Naive B cell (primary cell): ENCODE results near the gene ASB15. TPM values are rescaled to one million over a fixed set of nuclear protein-coding genes. Genes with fewer than 3 reads are reported as not detected.

Experiments
- ATAC-seq, 2 donors: fragments of 150-1000 bp; cut with Tn5 transposase; 2 replicates each; pipeline ENCODE4 v1.10.0; 2021; ENCODE audit warnings: low read depth in 2 of 2, mild to moderate bottlenecking in 2 of 2, moderate library complexity in 2 of 2
- DNase-seq: peaks from one replicate; pipeline ENCODE4 v3.0.0; 2022
- H3K27ac Mint-ChIP-seq, 6 donors: one replicate each; pipeline ENCODE4 v1.8.0; 2020 to 2022; ENCODE audit warnings: mild to moderate bottlenecking in 6 of 6, mixed read lengths in 6 of 6, moderate library complexity in 5 of 6, inconsistent platforms in 2 of 6
- H3K27me3 Mint-ChIP-seq, 3 donors: one replicate each; pipeline ENCODE4 v1.8.0; 2021 to 2022; ENCODE audit warnings: mixed read lengths in 3 of 3, mild to moderate bottlenecking in 1 of 3
- H3K36me3 Mint-ChIP-seq, 2 donors: one replicate each; pipeline ENCODE4 v1.8.0; 2020 to 2022; ENCODE audit warnings: mixed read lengths in 2 of 2, inconsistent platforms in 1 of 2, mild to moderate bottlenecking in 1 of 2
- H3K4me1 Mint-ChIP-seq, 3 donors: one replicate each; pipeline ENCODE4 v1.8.0; 2020 to 2022; ENCODE audit warnings: mixed read lengths in 3 of 3, inconsistent platforms in 1 of 3, mild to moderate bottlenecking in 1 of 3, moderate library complexity in 1 of 3
- H3K4me3 Mint-ChIP-seq, 8 donors: one replicate each; pipeline ENCODE4 v1.8.0; 2020 to 2022; ENCODE audit warnings: mild to moderate bottlenecking in 8 of 8, mixed read lengths in 8 of 8, moderate library complexity in 8 of 8, inconsistent platforms in 2 of 8
- H3K9me3 Mint-ChIP-seq, 7 donors: one replicate each; pipeline ENCODE4 v1.8.0; 2020 to 2022; ENCODE audit warnings: mixed read lengths in 7 of 7, mild to moderate bottlenecking in 5 of 7, inconsistent platforms in 2 of 7, moderate library complexity in 1 of 7
- polyA plus RNA-seq, 6 donors: library from polyadenylated mRNA; unstranded; fragments of 300-500 nt; fragmentation: Illumina TruSeq; gene quantifications; one replicate each; pipeline ENCODE4 v1.2.3, GENCODE V29; 2021; ENCODE audit warnings: low read depth in 6 of 6

Gene ASB15
- polyA plus RNA-seq, 6 donors from 2014 or later: 0.20 to 0.46 (median 0.30) TPM; not detected in 2

DNA sequence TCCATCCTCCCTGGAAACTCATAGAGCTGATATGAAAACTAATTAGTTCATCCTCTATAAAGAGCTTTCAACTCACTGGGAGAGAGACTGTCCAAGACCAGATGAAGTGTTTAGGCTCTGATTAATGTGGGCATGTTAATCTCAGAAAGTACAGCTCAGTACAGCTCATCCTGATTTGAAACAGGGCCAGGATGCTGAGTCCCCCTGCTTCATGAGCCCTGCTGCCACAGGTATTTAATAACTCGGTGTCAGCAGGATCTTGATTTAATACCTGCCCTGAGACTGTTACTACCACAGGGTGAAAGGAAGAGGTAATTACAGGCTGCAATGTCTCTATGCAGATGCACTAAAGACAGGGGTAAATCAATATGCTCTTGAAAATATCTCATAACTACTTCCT lies 64.9 kb downstream of the ASB15 start:
- no peak for DNase-seq
- Mint-ChIP-seq H3K27ac (no peak overlapping the region), H3K36me3 (no peaks in the 10 kb centered on the region), H3K4me3 (no peak overlapping the region), H3K4me1 (no peaks in the 10 kb centered on the region), H3K27me3 (peaks cover 9 to 33% (median 27%) of the 10 kb centered on the region in 3 donors), H3K9me3 (no peaks in the 10 kb centered on the region)
- ATAC-seq: no peak

DNA sequence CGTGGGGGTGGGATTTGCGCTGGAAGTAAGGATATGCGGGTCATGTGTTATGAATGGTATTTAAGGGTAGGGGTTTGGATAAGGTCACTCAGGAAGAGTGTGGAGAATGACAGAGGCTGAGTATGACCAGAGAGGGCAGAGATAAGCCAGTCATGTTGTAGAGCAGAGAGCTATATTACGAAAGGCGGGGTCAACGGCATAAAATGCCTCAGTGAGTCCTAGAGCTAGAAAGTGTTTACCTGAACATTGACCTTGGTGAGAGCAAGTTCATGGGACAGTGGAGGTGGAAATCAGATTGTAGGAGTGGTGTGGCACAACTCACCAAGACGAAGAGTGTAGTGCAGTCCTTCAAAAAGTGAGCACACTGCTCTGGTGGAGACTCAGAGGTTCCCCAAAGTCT lies 67.9 kb downstream of the ASB15 start:
- ATAC-seq (no peak), DNase-seq (no peak)
- Mint-ChIP-seq H3K9me3 (no peaks in the 10 kb centered on the region), H3K27ac (peak overlapping the region in 2 of 6 donors; percentile 8 to 44), H3K27me3 (peaks cover 4 to 9% (median 8%) of the 10 kb centered on the region in 3 donors), H3K4me3 (no peak overlapping the region), H3K36me3 (no peaks in the 10 kb centered on the region), H3K4me1 (no peaks in the 10 kb centered on the region)

DNA sequence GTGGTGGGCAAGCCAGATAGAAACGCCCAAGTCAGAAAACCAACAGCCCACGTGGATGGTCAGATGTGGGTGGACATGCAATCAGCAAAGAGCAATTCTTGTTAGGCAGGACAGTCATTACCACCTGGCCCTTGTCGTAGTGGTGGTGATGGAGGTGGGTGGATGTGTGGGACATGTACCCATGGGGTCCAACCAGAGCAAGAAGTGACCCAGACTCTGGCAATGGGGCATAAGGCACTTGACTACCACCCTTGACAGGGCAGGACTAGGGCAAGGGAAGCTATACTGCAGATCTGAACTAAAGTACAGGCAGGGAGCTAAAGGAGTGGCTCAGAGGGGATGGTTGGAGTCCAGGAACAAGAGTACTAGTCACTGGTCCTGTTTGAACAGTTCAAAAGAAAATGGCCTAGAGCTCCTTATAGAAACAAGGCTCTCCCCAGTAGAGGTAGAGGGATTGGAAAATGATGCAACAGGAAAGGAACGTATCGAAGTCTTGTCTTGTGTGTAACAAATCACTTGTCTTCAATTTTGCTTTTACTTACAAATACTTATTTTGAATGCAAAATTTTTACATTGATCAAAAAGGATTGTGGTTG lies 71.6 kb downstream of the ASB15 start:
- H3K4me3 Mint-ChIP-seq: no peak overlapping the region
- no peaks in the 10 kb centered on the region for H3K36me3 Mint-ChIP-seq

DNA sequence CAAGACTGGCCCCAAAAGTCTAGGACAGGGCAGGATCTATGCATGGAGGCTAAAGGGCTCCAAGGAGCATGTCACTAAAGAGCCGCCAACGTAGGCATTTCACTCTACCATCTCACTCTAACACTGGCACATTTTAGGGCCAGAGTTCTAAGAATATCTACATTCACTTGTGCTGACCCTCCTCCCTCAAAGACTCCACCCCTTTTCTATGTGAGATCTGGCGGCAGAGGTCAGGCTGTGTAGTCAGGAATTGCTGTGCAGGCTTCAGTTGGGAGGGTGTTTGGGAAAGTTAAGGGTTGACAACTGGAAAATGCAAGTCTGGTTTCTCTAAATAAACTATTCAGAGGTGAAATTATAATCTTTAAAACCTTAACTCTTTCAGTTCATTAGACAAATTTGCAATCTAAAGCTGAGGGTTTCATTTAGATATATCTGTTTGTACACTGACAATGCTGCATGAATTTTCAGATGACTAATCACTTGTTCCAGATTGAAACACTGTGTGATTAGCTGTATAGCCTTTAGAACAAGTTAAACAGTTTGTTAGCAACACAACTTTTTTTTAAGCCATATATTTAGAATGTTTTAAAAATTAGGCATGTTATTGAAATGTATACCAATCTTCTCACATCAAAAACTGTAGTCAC lies 72.3 kb downstream of the ASB15 start:
- Mint-ChIP-seq H3K27me3 (peaks cover 0 to under 1% (median 0%) of the 10 kb centered on the region in 3 donors), H3K9me3 (no peaks in the 10 kb centered on the region), H3K27ac (no peak overlapping the region), H3K4me3 (no peak overlapping the region), H3K4me1 (no peaks in the 10 kb centered on the region), H3K36me3 (no peaks in the 10 kb centered on the region)
- DNase-seq (no peak), ATAC-seq (no peak)

More for the DNA sequence above, 71.6 kb downstream of the ASB15 start:
- DNase-seq (no peak), ATAC-seq (no peak)
- peak overlapping the region in 1 of 6 donors; percentile 7 for H3K27ac Mint-ChIP-seq
- H3K4me1 Mint-ChIP-seq: no peaks in the 10 kb centered on the region
- H3K27me3 Mint-ChIP-seq: peaks cover 0 to 4% (median 0%) of the 10 kb centered on the region in 3 donors
- no peaks in the 10 kb centered on the region for H3K9me3 Mint-ChIP-seq

DNA sequence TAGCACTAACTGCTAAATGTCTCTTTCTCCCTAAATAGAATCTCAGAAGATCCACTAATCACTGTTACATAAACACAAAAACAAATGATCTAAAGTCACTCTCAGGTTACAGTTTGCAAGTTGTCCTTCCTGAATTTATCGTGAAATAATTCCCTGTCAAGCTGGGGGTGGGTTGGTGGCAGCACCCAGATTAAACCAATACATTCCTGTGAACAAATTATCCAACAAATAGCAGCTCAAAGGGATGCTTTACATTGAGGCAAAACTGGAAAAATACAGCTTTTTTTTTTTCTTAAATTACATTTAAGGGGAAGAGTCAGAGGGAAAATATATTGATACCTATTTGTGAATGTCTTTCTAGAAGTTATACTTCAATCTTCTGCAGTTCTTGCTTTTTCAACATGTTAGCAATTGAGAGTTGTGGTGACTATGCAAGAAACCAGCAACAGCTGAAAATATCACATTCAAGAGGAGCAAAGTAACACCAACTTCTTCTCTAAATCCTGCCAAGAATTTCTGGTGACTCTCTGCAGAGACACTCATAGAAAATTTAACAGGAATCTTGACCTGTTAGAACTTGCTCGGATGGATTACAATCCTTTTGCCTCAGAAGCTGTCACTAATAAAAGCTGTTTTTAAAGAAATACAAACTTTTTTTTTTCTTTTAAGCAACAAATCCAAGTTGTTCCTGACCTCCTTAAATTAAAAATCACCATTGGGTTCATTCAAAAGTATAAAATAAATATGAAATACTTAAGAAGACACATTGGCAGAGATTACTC lies 73.0 kb downstream of the ASB15 start:
- Mint-ChIP-seq H3K27ac (no peak overlapping the region), H3K4me3 (no peak overlapping the region), H3K9me3 (no peaks in the 10 kb centered on the region), H3K36me3 (no peaks in the 10 kb centered on the region), H3K4me1 (no peaks in the 10 kb centered on the region), H3K27me3 (no peaks in the 10 kb centered on the region)
- DNase-seq (no peak), ATAC-seq (no peak)

DNA sequence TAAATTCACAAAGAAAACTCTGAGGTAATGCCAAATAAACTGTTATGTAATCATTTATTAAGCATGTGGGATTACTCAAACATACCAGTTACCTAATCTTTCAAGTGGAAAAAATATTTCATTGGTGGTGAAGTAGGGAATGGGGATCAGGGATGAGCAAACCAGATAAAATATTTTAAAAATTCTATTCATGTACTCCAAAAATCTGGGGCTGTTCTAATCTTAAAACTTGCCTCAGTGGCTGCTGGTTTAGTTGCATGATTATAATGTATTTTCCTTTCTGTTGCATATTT lies 73.5 kb downstream of the ASB15 start:
- H3K4me1 Mint-ChIP-seq: no peaks in the 10 kb centered on the region
- H3K9me3 Mint-ChIP-seq: no peaks in the 10 kb centered on the region
- ATAC-seq (no peak), DNase-seq (no peak)
- H3K36me3 Mint-ChIP-seq: no peaks in the 10 kb centered on the region
- no peak overlapping the region for H3K27ac Mint-ChIP-seq
- no peak overlapping the region for H3K4me3 Mint-ChIP-seq
- H3K27me3 Mint-ChIP-seq: no peaks in the 10 kb centered on the region

DNA sequence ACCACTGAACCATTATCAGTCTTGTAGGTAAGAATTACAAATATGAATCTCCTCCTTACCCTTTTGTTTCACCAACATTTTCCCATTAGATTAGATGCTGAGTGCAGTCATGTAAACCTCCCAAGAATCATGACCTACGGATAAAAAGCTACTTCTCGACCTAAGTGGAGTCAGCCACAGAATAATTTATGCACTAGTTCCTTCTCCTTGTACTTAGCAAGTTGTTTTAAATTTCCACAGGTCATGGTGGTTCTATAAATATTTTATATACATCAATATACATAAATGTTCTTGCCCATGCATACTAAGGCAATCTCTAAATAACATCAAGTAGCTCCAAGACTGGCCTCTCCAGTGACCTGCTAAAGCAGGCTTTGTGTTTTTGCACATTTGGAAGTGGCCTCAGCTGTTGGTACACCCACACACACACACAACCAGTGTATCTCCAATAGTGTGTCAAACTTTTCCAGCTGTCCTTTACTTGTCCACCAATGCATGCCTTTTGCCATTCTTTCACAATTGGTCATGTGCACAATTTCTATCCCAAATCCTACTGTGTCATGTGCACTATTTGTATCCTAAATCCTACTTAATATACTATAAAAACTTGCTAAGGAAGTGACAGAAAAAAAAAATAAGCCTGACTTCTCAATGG lies 75.6 kb downstream of the ASB15 start:
- Mint-ChIP-seq H3K36me3 (no peaks in the 10 kb centered on the region), H3K27ac (peak overlapping the region in 1 of 6 donors; percentile 16), H3K4me3 (no peak overlapping the region), H3K27me3 (no peaks in the 10 kb centered on the region), H3K4me1 (no peaks in the 10 kb centered on the region), H3K9me3 (no peaks in the 10 kb centered on the region)
- ATAC-seq (no peak), DNase-seq (no peak)

DNA sequence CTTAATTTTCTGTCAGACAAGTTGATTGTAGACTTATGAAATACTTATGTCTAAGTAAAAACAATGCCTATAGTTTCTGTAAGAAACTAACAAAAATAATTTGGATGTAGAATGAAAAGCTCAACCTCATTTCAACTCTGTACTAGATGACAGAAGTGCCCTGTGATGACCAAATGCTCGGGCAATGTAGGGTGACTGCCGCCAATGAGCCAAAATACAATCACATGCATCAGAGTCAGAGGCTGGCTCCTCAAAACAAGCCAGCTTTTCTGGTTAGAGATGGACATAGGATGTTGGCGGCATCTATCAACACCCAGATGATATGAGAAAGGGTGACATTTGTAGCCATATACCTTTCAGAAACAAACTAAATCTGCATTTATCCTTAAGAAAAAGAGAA lies 78.0 kb downstream of the ASB15 start:
- Mint-ChIP-seq H3K27ac (no peak overlapping the region), H3K9me3 (no peaks in the 10 kb centered on the region), H3K27me3 (no peaks in the 10 kb centered on the region), H3K36me3 (no peaks in the 10 kb centered on the region), H3K4me1 (no peaks in the 10 kb centered on the region), H3K4me3 (no peak overlapping the region)
- ATAC-seq: no peak
- DNase-seq: no peak

DNA sequence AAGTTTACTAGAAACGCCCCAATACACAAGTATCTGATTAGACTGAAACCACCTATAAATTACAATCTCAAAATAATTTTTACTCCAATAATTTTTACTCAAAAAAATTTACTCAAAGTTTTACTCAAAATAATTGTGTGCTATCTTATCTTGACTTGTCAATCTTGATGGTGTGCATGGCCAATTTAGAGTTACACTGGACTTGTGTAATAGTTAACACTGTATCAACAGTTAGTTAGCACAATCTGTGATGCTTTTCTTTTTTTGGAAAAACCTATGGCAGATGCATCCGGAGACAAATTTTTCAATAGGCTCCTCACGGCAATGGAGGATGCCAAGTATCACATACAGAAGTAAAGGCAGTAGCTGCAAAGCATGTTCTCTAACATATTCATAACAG lies 79.0 kb downstream of the ASB15 start:
- ATAC-seq (no peak), DNase-seq (no peak)
- Mint-ChIP-seq H3K27me3 (no peaks in the 10 kb centered on the region), H3K4me3 (no peak overlapping the region), H3K9me3 (no peaks in the 10 kb centered on the region), H3K4me1 (no peaks in the 10 kb centered on the region), H3K36me3 (no peaks in the 10 kb centered on the region), H3K27ac (no peak overlapping the region)

DNA sequence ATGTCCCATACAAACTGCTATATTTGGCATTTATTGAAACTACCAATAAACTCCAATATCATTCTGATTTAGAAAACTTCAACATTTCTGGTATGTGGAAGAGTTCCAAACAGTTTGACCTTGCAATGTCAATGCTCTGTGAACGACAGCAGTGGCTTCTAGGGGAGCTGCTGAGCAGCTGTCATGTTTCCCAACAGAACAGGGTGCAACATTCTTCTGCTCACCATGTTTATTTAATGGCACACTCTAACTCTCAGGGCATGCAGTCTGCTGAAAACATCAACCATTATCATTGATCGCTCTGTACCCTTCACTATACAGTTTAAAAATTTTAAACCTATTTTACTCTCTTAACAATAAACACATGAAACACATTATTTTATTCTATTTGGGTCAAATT lies 79.9 kb downstream of the ASB15 start:
- DNase-seq (no peak), ATAC-seq (no peak)
- Mint-ChIP-seq H3K4me3 (no peak overlapping the region), H3K27me3 (no peaks in the 10 kb centered on the region), H3K27ac (no peak overlapping the region), H3K36me3 (no peaks in the 10 kb centered on the region), H3K4me1 (no peaks in the 10 kb centered on the region), H3K9me3 (no peaks in the 10 kb centered on the region)

DNA sequence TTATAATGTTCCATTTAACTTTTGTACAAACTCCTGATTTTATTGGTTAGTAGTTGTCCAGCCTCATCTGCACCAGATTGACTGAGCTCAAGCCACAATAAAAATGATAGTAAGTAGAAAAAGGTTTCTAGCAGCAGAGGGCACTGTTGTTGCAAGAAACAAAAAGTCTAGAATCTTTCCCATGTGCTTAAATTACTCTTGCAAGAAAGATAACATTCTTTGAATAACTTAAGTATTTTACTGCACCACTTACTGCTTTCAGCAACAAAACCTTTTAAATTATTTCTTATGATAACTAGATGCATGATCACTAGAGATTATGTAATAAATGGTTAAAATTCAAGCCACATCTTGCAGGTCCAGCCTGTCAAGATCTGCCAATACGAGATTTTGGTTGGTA lies 81.1 kb downstream of the ASB15 start:
- ATAC-seq (peak in 1 of 2 donors; percentile 25), DNase-seq (peak; percentile 6)
- Mint-ChIP-seq H3K36me3 (no peaks in the 10 kb centered on the region), H3K27ac (no peak overlapping the region), H3K9me3 (no peaks in the 10 kb centered on the region), H3K4me3 (no peak overlapping the region), H3K4me1 (no peaks in the 10 kb centered on the region), H3K27me3 (no peaks in the 10 kb centered on the region)

DNA sequence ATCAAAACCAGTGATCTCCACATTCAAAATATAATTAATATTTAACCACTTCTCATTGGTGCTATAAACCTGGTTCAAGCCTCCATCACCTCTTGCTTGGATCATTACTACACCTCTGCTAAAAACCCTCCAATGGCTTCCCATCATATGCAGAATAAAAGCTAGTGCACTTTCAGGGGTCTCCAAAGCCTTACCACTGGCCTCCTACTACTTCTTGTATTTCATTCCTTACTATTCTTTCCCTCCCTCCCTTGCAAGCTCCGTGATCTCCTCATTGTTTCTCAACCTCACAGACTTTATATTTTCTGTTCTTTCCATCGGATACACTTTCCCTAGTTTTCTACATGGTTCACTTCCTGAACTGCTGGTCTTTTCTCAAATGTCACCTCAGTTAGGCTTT lies 85.5 kb downstream of the ASB15 start:
- DNase-seq: no peak
- no peaks in the 10 kb centered on the region for H3K27me3 Mint-ChIP-seq
- H3K9me3 Mint-ChIP-seq: no peaks in the 10 kb centered on the region
- no peaks in the 10 kb centered on the region for H3K4me1 Mint-ChIP-seq
- peak overlapping the region in 2 of 6 donors; percentile 8 to 23 for H3K27ac Mint-ChIP-seq
- no peak overlapping the region for H3K4me3 Mint-ChIP-seq
- H3K36me3 Mint-ChIP-seq: peaks cover 0 to 7% of the 10 kb centered on the region in 2 donors
- ATAC-seq: no peak

DNA sequence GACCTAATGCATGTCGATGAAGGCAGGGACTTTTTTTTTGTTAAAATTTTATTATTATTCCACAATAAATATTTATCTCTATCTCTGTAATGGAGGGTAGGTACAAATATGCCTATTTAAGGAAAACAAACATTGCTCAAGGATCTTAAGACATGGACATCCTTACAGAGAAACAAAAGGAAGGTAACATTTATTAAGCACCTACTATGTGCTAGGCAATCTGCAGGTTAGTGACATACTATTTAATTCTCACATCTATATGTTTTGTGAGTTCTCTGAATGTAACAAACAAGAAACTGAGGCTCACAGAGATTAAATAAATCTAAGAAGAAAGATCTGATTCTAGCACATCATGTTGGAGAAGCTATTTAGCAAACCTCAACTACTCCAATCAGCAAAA lies 86.1 kb downstream of the ASB15 start:
- Mint-ChIP-seq H3K4me1 (no peaks in the 10 kb centered on the region), H3K4me3 (no peak overlapping the region), H3K36me3 (peaks cover 0 to 7% of the 10 kb centered on the region in 2 donors), H3K9me3 (no peaks in the 10 kb centered on the region), H3K27me3 (no peaks in the 10 kb centered on the region), H3K27ac (peak overlapping the region in 1 of 6 donors; percentile 23)
- ATAC-seq: no peak
- DNase-seq: no peak
